ENCODE measurements around the gene TSFM. TPM values are rescaled to one million over a fixed set of nuclear protein-coding genes. Genes with fewer than 3 reads are reported as not detected.
A peak's percentile ranks its signal among the peaks of the same experiment; 100 is the strongest.

Gene TSFM
- total and polyA plus RNA-seq, 9 of the 15 experiments (the other 6 are each of a cell fraction or from before 2014, with no cell fraction given): 44.6 to 198 (median 60.2) TPM

DNA sequence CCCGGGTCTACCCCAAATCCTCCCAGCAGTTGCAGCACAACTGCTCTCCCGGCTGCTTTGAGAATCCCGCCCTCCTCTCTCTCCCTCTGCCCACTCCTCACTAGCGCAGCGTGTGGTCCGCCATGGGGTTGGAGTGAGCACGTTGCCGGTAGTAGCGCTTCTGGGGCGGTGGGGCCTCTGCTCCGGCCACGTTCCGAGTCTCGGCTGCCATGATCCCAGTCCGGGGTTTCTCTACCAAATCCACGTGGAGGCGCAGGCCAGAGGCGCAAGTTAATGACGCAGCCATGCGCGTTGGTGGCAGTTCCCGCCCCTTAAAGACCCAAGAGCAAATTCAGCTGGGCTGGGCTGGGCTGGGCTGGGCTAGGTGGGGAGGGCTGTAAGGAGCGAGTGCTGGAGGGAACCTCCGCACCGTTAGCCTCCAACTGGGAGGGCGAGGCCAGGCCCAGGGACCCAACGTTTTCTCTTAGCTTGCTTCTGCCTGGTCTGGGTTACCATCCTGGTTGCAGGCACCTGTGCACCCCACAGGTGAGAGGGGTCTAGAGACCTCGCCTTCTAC is 10.6 kb upstream of the TSFM start, which contains the start of gene METTL1 (continued):
- TF ChIP-seq ATF6 (CRISPR knock-in tag; IDR thresholded peaks at IDR 0.05) (no peak), DIDO1 (tag; IDR thresholded peaks at IDR 0.05; ENCODE audit: low read depth) (peak; percentile 73), ZNF778 (CRISPR knock-in tag; IDR thresholded peaks at IDR 0.05) (no peak), KLF1 (tag; IDR thresholded peaks at IDR 0.05) (0 out of 2 replicates have a peak, but pooled peaks have one; percentile 28), RFX5 (IDR thresholded peaks at IDR 0.05; ENCODE audit: low read depth, low read length) (no peak), PHB (CRISPR knock-in tag; IDR thresholded peaks at IDR 0.05) (no peak), ZNF75A (CRISPR knock-in tag; IDR thresholded peaks at IDR 0.05) (no peak), PTTG1 (tag; IDR thresholded peaks at IDR 0.05; ENCODE audit: low read depth) (no peak), SETDB1 (IDR thresholded peaks at IDR 0.05; ENCODE audit: low read length) (no peak), KLF13 (tag; IDR thresholded peaks at IDR 0.05; ENCODE audit: borderline replicate concordance, low read depth) (0 out of 2 replicates have a peak, but pooled peaks have one; percentile 10), FOXJ3 (CRISPR knock-in tag; IDR thresholded peaks at IDR 0.05) (no peak), ZNF318 (IDR thresholded peaks at IDR 0.05; ENCODE audit: borderline replicate concordance in 1 of 2, low read depth in 1 of 2) (peak in 1 of 2 experiments; percentile 83; a peak in 2 of 4 replicates), ZNF79 (CRISPR knock-in tag; IDR thresholded peaks at IDR 0.05; ENCODE audit: low read depth) (no peak)
- TF ChIP-seq, protein P1, sequence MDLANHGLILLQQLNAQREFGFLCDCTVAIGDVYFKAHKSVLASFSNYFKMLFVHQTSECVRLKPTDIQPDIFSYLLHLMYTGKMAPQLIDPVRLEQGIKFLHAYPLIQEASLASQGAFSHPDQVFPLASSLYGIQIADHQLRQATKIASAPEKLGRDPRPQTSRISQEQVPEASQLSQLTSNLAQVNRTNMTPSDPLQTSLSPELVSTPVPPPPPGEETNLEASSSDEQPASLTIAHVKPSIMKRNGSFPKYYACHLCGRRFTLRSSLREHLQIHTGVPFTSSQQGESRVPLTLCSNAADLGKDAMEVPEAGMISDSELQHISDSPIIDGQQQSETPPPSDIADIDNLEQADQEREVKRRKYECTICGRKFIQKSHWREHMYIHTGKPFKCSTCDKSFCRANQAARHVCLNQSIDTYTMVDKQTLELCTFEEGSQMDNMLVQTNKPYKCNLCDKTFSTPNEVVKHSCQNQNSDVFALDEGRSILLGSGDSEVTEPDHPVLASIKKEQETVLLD (IDR thresholded peaks at IDR 0.05): no peak
- TF ChIP-seq, protein P2, sequence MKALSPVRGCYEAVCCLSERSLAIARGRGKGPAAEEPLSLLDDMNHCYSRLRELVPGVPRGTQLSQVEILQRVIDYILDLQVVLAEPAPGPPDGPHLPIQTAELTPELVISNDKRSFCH (CRISPR knock-in tag; IDR thresholded peaks at IDR 0.05): no peak
- TF ChIP-seq, protein P2 (tag; IDR thresholded peaks at IDR 0.05): no peak

Data from K562 (cell line).